HepG2 (cell line): Measurements from ENCODE around the gene ABCC1. TPM values are rescaled to one million over a fixed set of nuclear protein-coding genes. Genes with fewer than 3 reads are reported as not detected.
A peak's percentile ranks its signal among the peaks of the same experiment; 100 is the strongest.

ENCODE experiments used
- BORCS8-MEF2B ChIP-seq: sonication (generic); formaldehyde crosslinking; IDR thresholded peaks from 2 replicates; pipeline ENCODE4 v1.8.0; 2022; ENCODE audit warnings: mild to moderate bottlenecking, missing genetic modification reagents
- ELF1 ChIP-seq: sonication (generic); formaldehyde crosslinking; IDR thresholded peaks from 2 replicates; pipeline ENCODE4 v1.4.0; 2020; ENCODE audit warnings: missing genetic modification reagents
- EZH2 ChIP-seq: conservative IDR thresholded peaks from 2 replicates; pipeline ENCODE4 v1.6.1; 2012; ENCODE audit warnings: mild to moderate bottlenecking, low read depth, low read length, moderate library complexity
- KAT8 ChIP-seq: IDR thresholded peaks from 2 replicates; pipeline ENCODE4 v1.6.1; 2016; ENCODE audit warnings: missing genetic modification reagents, missing compliant biosample characterization
- KDM1A ChIP-seq: IDR thresholded peaks from 2 replicates; pipeline ENCODE4 v1.6.1; 2016; ENCODE audit warnings: missing compliant biosample characterization
- KDM6A ChIP-seq: IDR thresholded peaks from 2 replicates; pipeline ENCODE4 v1.6.1; 2016; ENCODE audit warnings: low read depth
- MIER3 ChIP-seq: IDR thresholded peaks from 2 replicates; pipeline ENCODE4 v1.6.1; 2016; ENCODE audit warnings: missing compliant biosample characterization, borderline replicate concordance
- RBM39 ChIP-seq: fragments of 200-400 bp; formaldehyde crosslinking; IDR thresholded peaks from one replicate; pipeline ENCODE4 v1.6.1; 2018; ENCODE audit warnings: antibody characterized with exemption, mild to moderate bottlenecking, low read depth, low read length; ENCODE audit not compliant: poor library complexity, severe bottlenecking
- SIN3A ChIP-seq: IDR thresholded peaks from 2 replicates; pipeline ENCODE4 v1.6.1; 2011; ENCODE audit warnings: low read depth, mild to moderate bottlenecking, control low read depth, low read length, borderline replicate concordance
- ZNF10 ChIP-seq: sonication (generic); formaldehyde crosslinking; IDR thresholded peaks from 2 replicates; pipeline ENCODE4 v1.4.0; 2020; ENCODE audit warnings: mild to moderate bottlenecking, low read depth, missing genetic modification reagents, borderline replicate concordance
- ZNF317 ChIP-seq: sonication (generic); formaldehyde crosslinking; IDR thresholded peaks from 2 replicates; pipeline ENCODE4 v1.5.0; 2020; ENCODE audit warnings: mild to moderate bottlenecking, missing genetic modification reagents
- ZNF777 ChIP-seq: sonication (generic); formaldehyde crosslinking; IDR thresholded peaks from 2 replicates; pipeline ENCODE4 v1.4.0; 2020; ENCODE audit warnings: missing genetic modification reagents
- polyA plus RNA-seq, 8 experiments: library from polyadenylated mRNA; depleted of rRNA in 3 of 8; stranded (reverse) in 7 of 8; unstranded in 1 of 8; fragments of >200 nt; fragmentation: Illumina TruSeq in 4 of 8; extraction: Trizol in 4 of 8; gene quantifications; 2 replicates each; pipeline versions ENCODE4 v1.2.1 to v1.2.3, GENCODE V29; 2011 to 2016; ENCODE audit warnings: low read depth in 4 of 8, missing spikeins in 1 of 8, mixed read lengths in 1 of 8; ENCODE audit not compliant: insufficient read depth in 1 of 8
- total RNA-seq, 5 experiments: library from RNA; depleted of rRNA; stranded (reverse); fragments of >200 nt; fragmentation: Illumina TruSeq; extraction: Trizol; gene quantifications; 2 replicates each; pipeline ENCODE4 v1.2.3, GENCODE V29; 2016; ENCODE audit warnings: low read depth in 1 of 5
- TF ChIP-seq, protein P1 (sequence below): sonication (generic); formaldehyde crosslinking; IDR thresholded peaks from 2 replicates; pipeline ENCODE4 v1.8.1; 2023; ENCODE audit warnings: mild to moderate bottlenecking, missing genetic modification reagents
- TF ChIP-seq, protein P2 (sequence below): sonication (generic); formaldehyde crosslinking; conservative IDR thresholded peaks from 2 replicates; pipeline ENCODE4 v1.4.0; 2020; ENCODE audit warnings: missing genetic modification reagents
- TF ChIP-seq, protein P3 (sequence below): sonication (generic); formaldehyde crosslinking; conservative IDR thresholded peaks from 2 replicates; pipeline ENCODE4 v1.8.0; 2022; ENCODE audit warnings: mild to moderate bottlenecking, moderate library complexity, missing genetic modification reagents
- TF ChIP-seq, protein P4 (sequence below): sonication (generic); formaldehyde crosslinking; IDR thresholded peaks from one replicate; pipeline ENCODE4 v1.5.1; 2020; ENCODE audit warnings: mild to moderate bottlenecking, missing genetic modification reagents; ENCODE audit errors: not compliant biosample characterization

Gene ABCC1
- total and polyA plus RNA-seq, 2 of the 13 experiments (the other 11 are each of a cell fraction or from before 2014, with no cell fraction given), result 13.0 to 30.6 TPM

GRCh38 chr16:16127469-16128116 lies 178.2 kb downstream of the ABCC1 start (continued):
- TF ChIP-seq SIN3A (no peak), ZNF317 (CRISPR knock-in tag) (no peak), ELF1 (CRISPR knock-in tag) (no peak), KDM6A (no peak), BORCS8-MEF2B (CRISPR knock-in tag) (peak; percentile 7; the same call in 1 of the 2 replicates), EZH2 (no peak), KAT8 (CRISPR knock-in tag) (no peak), RBM39 (no peak), ZNF10 (CRISPR knock-in tag) (no peak), MIER3 (CRISPR knock-in tag) (no peak), KDM1A (CRISPR knock-in tag) (no peak), ZNF777 (CRISPR knock-in tag) (no peak)
- TF ChIP-seq, protein P1, sequence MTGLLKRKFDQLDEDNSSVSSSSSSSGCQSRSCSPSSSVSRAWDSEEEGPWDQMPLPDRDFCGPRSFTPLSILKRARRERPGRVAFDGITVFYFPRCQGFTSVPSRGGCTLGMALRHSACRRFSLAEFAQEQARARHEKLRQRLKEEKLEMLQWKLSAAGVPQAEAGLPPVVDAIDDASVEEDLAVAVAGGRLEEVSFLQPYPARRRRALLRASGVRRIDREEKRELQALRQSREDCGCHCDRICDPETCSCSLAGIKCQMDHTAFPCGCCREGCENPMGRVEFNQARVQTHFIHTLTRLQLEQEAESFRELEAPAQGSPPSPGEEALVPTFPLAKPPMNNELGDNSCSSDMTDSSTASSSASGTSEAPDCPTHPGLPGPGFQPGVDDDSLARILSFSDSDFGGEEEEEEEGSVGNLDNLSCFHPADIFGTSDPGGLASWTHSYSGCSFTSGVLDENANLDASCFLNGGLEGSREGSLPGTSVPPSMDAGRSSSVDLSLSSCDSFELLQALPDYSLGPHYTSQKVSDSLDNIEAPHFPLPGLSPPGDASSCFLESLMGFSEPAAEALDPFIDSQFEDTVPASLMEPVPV, result no peak
- TF ChIP-seq, protein P2, sequence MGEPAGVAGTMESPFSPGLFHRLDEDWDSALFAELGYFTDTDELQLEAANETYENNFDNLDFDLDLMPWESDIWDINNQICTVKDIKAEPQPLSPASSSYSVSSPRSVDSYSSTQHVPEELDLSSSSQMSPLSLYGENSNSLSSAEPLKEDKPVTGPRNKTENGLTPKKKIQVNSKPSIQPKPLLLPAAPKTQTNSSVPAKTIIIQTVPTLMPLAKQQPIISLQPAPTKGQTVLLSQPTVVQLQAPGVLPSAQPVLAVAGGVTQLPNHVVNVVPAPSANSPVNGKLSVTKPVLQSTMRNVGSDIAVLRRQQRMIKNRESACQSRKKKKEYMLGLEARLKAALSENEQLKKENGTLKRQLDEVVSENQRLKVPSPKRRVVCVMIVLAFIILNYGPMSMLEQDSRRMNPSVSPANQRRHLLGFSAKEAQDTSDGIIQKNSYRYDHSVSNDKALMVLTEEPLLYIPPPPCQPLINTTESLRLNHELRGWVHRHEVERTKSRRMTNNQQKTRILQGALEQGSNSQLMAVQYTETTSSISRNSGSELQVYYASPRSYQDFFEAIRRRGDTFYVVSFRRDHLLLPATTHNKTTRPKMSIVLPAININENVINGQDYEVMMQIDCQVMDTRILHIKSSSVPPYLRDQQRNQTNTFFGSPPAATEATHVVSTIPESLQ, result no peak
- TF ChIP-seq, protein P3, sequence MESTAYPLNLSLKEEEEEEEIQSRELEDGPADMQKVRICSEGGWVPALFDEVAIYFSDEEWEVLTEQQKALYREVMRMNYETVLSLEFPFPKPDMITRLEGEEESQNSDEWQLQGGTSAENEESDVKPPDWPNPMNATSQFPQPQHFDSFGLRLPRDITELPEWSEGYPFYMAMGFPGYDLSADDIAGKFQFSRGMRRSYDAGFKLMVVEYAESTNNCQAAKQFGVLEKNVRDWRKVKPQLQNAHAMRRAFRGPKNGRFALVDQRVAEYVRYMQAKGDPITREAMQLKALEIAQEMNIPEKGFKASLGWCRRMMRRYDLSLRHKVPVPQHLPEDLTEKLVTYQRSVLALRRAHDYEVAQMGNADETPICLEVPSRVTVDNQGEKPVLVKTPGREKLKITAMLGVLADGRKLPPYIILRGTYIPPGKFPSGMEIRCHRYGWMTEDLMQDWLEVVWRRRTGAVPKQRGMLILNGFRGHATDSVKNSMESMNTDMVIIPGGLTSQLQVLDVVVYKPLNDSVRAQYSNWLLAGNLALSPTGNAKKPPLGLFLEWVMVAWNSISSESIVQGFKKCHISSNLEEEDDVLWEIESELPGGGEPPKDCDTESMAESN (CRISPR knock-in tag), result 0 out of 2 replicates have a peak, but pooled peaks have one; percentile 20
- TF ChIP-seq, protein P4, sequence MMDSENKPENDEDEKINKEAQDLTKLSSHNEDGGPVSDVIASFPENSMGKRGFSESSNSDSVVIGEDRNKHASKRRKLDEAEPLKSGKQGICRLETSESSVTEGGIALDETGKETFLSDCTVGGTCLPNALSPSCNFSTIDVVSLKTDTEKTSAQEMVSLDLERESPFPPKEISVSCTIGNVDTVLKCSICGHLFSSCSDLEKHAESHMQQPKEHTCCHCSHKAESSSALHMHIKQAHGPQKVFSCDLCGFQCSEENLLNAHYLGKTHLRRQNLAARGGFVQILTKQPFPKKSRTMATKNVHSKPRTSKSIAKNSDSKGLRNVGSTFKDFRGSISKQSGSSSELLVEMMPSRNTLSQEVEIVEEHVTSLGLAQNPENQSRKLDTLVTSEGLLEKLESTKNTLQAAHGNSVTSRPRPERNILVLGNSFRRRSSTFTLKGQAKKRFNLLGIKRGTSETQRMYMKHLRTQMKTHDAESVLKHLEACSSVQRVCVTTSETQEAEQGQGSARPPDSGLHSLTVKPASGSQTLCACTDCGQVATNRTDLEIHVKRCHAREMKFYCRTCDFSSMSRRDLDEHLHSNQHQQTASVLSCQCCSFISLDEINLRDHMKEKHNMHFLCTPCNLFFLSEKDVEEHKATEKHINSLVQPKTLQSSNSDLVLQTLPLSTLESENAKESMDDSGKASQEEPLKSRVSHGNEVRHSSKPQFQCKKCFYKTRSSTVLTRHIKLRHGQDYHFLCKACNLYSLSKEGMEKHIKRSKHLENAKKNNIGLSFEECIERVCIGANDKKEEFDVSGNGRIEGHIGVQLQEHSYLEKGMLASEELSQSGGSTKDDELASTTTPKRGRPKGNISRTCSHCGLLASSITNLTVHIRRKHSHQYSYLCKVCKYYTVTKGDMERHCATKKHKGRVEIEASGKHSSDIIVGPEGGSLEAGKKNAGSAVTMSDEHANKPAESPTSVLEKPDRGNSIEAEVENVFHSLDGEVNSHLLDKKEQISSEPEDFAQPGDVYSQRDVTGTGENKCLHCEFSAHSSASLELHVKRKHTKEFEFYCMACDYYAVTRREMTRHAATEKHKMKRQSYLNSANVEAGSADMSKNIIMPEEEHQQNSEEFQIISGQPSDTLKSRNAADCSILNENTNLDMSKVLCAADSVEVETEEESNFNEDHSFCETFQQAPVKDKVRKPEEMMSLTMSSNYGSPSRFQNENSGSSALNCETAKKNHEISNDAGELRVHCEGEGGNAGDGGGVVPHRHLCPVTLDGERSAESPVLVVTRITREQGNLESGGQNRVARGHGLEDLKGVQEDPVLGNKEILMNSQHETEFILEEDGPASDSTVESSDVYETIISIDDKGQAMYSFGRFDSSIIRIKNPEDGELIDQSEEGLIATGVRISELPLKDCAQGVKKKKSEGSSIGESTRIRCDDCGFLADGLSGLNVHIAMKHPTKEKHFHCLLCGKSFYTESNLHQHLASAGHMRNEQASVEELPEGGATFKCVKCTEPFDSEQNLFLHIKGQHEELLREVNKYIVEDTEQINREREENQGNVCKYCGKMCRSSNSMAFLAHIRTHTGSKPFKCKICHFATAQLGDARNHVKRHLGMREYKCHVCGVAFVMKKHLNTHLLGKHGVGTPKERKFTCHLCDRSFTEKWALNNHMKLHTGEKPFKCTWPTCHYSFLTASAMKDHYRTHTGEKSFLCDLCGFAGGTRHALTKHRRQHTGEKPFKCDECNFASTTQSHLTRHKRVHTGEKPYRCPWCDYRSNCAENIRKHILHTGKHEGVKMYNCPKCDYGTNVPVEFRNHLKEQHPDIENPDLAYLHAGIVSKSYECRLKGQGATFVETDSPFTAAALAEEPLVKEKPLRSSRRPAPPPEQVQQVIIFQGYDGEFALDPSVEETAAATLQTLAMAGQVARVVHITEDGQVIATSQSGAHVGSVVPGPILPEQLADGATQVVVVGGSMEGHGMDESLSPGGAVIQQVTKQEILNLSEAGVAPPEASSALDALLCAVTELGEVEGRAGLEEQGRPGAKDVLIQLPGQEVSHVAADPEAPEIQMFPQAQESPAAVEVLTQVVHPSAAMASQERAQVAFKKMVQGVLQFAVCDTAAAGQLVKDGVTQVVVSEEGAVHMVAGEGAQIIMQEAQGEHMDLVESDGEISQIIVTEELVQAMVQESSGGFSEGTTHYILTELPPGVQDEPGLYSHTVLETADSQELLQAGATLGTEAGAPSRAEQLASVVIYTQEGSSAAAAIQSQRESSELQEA (CRISPR knock-in tag), result no peak
